GM12878 (cell line): ENCODE measurements around the gene NELFE.

Source experiments
- CTCF ChIP-seq, 3 experiments: IDR thresholded peaks in 2 of 3; conservative IDR thresholded peaks in 1 of 3; 2 replicates each; pipeline ENCODE4 v1.5.1; 2011; ENCODE audit warnings: low read depth in 3 of 3, low read length in 3 of 3, mild to moderate bottlenecking in 3 of 3, control low read depth in 2 of 3, moderate library complexity in 2 of 3, inconsistent platforms in 1 of 3, mixed read lengths in 1 of 3; ENCODE audit not compliant: control insufficient read depth in 2 of 3, insufficient read depth in 1 of 3; ENCODE audit errors: extremely low read depth in 1 of 3
- FOS ChIP-seq: IDR thresholded peaks from 3 replicates; pipeline ENCODE4 v1.6.1; 2011; ENCODE audit warnings: borderline replicate concordance; ENCODE audit not compliant: insufficient read length; ENCODE audit errors: extremely low read depth
- JUNB ChIP-seq: IDR thresholded peaks from 2 replicates; pipeline ENCODE4 v1.6.1; 2016; ENCODE audit warnings: antibody characterized with exemption, mild to moderate bottlenecking
- NRF1 ChIP-seq: conservative IDR thresholded peaks from 2 replicates; pipeline ENCODE4 v1.6.1; 2011; ENCODE audit warnings: mild to moderate bottlenecking, low read depth, low read length, improper control_type of control experiment
- RELA ChIP-seq: fragments of 450-650 bp; IDR thresholded peaks from 2 replicates; pipeline ENCODE4 v1.8.0; 2014; ENCODE audit warnings: borderline replicate concordance; ENCODE audit not compliant: partially characterized antibody
- SMC3 ChIP-seq: IDR thresholded peaks from 2 replicates; pipeline ENCODE4 v1.6.1; 2011; ENCODE audit warnings: low read length, improper control_type of control experiment, borderline replicate concordance

- TF ChIP-seq FOS (no peak), CTCF (IDR thresholded peaks at IDR 0.05 in 2 of 3, conservative IDR thresholded peaks at IDR 0.05 in 1 of 3; ENCODE audit: control insufficient read depth in 2 of 3, extremely low read depth in 1 of 3, insufficient read depth in 1 of 3, low read depth in 3 of 3, low read length in 3 of 3) (no peak), RELA (no peak), JUNB (no peak), SMC3 (no peak), NRF1 (no peak)
These were observed 18.5 kb downstream of the NELFE start for GRCh38 chr6:31940256-31940664.
